Muscle of arm (tissue), 14 donors: Measurements from ENCODE around the gene ACTR10. TPM values are rescaled to one million over a fixed set of nuclear protein-coding genes. Genes with fewer than 3 reads are reported as not detected.

Experiments
- DNase-seq: peaks from one replicate; pipeline ENCODE4 v3.0.0-alpha.2; 2013
- long read RNA-seq, 11 donors: transcript quantifications; one replicate each; lab custom pipeline, GENCODE V29; 2026
- polyA plus RNA-seq, 12 donors: library from polyadenylated mRNA; unstranded; fragments of 120-200 nt; gene quantifications; one replicate each; pipeline ENCODE4 v1.2.1, GENCODE V29; 2013; ENCODE audit not compliant: insufficient read length in 12 of 12

Gene ACTR10
- polyA plus RNA-seq = 10 to 100 TPM in 11 of 12 donors, not detected in 1; 46.7 to 90.3 (median 79.6) TPM
- long read RNA-seq, donor 1, transcript ACTR10-201 (13 exons, 2,419 nt) = major isoform, 18 of 95 reads
- long read RNA-seq, donor 1, partial matches to known transcripts = 63 of 95 reads
- long read RNA-seq, donor 1, other reads (novel, unspliced or antisense) = 11 of 95 reads
- long read RNA-seq, donor 2, transcript ACTR10-201 (13 exons, 2,419 nt) = major isoform, 37 of 46 reads
- long read RNA-seq, donor 2, partial matches to known transcripts = 8 of 46 reads
- long read RNA-seq, donor 2, other reads (novel, unspliced or antisense) = 0 of 46 reads
- long read RNA-seq, donor 3, transcript ACTR10-201 (13 exons, 2,419 nt) = major isoform, 10 of 18 reads
- long read RNA-seq, donor 3, partial matches to known transcripts = 5 of 18 reads
- long read RNA-seq, donor 3, other reads (novel, unspliced or antisense) = 0 of 18 reads
- long read RNA-seq, donor 4, transcript ACTR10-201 (13 exons, 2,419 nt) = major isoform, 9 of 18 reads
- long read RNA-seq, donor 4, partial matches to known transcripts = 6 of 18 reads
- long read RNA-seq, donor 4, other reads (novel, unspliced or antisense) = 0 of 18 reads
- long read RNA-seq, donor 5, transcript ACTR10-201 (13 exons, 2,419 nt) = major isoform, 53 of 62 reads
- long read RNA-seq, donor 5, partial matches to known transcripts = 6 of 62 reads
- long read RNA-seq, donor 5, other reads (novel, unspliced or antisense) = 0 of 62 reads
- long read RNA-seq, donor 6, transcript ACTR10-201 (13 exons, 2,419 nt) = major isoform, 26 of 34 reads
- long read RNA-seq, donor 6, partial matches to known transcripts = 5 of 34 reads
- long read RNA-seq, donor 6, other reads (novel, unspliced or antisense) = 0 of 34 reads
- long read RNA-seq, donor 7, transcript ACTR10-201 (13 exons, 2,419 nt) = major isoform, 15 of 17 reads
- long read RNA-seq, donor 7, partial matches to known transcripts = 0 of 17 reads
- long read RNA-seq, donor 7, other reads (novel, unspliced or antisense) = 0 of 17 reads
- long read RNA-seq, donor 8, transcript ACTR10-201 (13 exons, 2,419 nt) = major isoform, 33 of 37 reads
- long read RNA-seq, donor 8, partial matches to known transcripts = 0 of 37 reads
- long read RNA-seq, donor 8, other reads (novel, unspliced or antisense) = 0 of 37 reads
- long read RNA-seq, donor 9, transcript ACTR10-201 (13 exons, 2,419 nt) = major isoform, 14 of 22 reads
- long read RNA-seq, donor 9, partial matches to known transcripts = 6 of 22 reads
- long read RNA-seq, donor 9, other reads (novel, unspliced or antisense) = 0 of 22 reads
- long read RNA-seq, donor 10, transcript ACTR10-201 (13 exons, 2,419 nt) = major isoform, 34 of 38 reads
- long read RNA-seq, donor 10, partial matches to known transcripts = 0 of 38 reads
- long read RNA-seq, donor 10, other reads (novel, unspliced or antisense) = 0 of 38 reads
- long read RNA-seq, donor 11, transcript ACTR10-201 (13 exons, 2,419 nt) = major isoform, 16 of 27 reads
- long read RNA-seq, donor 11, partial matches to known transcripts = 11 of 27 reads
- long read RNA-seq, donor 11, other reads (novel, unspliced or antisense) = 0 of 27 reads

DNA sequence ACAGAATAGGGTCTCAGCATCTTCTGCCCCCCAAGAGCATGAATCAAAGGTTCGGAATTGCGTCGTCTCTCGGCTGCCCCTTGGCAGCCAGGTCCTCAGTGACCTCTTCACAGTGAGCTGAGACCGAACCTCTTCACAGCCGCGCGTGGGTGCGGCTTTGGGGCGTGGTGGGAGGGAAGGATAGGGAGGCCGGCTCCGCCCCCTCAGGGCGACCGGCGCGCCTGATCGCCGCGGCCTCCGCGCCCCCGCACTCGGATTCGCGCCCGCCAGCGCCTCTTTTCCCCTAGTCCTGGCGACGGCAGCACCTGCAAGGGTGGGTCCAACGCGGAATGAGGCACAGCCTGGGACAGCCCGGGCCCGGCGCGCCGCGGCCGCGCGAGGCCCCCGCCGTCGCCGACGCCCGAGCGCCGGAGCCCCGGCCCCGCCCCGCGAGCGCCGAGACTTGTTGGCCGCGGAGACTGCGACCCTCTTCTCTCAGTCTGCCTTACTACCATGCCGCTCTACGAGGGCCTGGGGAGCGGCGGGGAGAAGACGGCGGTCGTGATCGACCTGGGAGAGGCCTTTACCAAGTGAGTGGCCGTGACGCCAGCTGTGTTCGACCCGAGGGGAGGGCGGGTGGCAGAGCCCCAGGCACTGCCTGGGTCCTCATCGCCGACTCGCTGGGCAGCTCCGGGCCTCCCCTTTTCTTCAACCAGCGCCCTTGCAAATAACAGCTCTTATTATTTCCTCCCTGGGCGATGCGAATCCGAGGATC, at the start of gene ACTR10:
ACTR10 (plus strand) TSS at position 424 of the 754 bp plus-strand sequence; CDS start at position 493, 69 bp downstream.
- DNase-seq = peak; percentile 88

DNA sequence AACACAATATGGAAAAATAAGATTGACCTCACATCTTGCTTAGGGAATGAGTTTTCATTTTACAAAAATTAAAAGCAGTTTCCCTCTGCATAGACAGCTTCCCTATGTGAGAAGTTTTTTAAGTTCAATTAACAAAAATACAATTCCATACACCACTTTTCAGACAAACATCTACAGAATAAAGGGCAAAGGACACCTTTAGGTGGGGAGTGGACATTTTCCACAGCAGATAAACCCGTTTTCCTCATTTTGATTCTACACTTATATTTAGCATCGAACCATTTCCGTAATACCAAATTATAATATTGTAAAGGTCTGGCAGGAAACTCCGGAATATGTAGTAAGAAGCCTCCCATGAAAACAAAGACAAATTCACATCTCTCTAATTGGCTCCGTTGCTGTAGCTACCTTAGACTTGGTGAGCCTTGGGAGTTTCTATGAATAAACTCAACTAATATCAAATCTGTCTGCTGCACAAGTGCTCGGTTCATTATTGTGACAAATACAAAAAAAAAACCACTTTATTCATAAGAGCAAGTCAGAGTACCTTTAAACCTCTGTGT, 49.6 kb upstream of the ACTR10 start:
- DNase-seq = no peak

DNA sequence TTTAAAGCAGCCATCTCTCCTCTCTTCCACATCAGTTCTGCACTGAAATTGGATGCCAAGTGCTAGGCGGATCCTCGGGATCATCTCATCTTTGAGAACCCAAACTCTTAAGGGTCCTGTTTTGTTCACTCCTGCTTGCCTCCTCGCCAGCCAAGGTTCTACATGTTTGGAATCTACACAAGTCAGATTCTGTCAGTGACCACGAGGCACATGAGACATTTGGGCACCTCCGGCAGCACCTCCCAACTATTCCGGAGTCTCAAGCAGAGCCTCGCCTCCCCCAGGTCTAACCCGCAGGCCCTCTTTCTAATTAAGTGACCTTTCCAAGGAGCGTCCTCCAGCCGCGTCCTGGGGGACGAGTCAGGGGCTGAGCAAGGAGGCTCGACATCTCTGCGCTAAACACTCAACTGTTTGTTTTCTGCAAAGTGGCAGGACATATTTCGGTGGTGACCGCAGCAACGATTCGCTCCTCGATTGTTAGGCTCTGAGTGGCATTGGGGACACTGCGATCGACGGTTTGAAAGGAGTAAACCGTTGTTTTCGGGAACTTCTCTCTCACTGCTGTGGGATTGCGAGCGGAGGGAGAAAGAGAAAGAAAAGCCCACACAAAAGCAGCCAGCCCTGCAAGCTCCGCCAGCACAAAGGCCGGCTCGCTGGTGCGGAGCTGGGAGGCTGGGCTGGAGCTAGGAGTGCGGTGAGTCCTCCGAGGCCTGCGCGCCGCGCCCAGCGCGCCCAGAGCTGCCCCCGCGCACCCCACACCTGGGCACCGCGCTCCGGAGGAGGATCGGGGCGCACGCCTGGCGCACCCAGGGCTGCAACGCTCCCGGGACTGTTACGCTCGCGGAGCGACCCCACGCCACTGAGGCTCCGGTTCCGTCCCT, 48.6 kb upstream of the ACTR10 start:
- peak; percentile 43 for DNase-seq

GRCh38 chr14:58152014-58152857, 47.7 kb upstream of the ACTR10 start, which contains the start of gene ARMH4:
TSS of gene ARMH4 (minus strand) at chr14:58152213. CDS start at chr14:58139358, 12,855 bp downstream.
- peak; percentile 82 for DNase-seq

GRCh38 chr14:58160561-58160960, 39.4 kb upstream of the ACTR10 start:
- no peak for DNase-seq

GRCh38 chr14:58166005-58166983, 33.7 kb upstream of the ACTR10 start:
- peak; percentile 85 for DNase-seq

- DNase-seq = no peak
Measured at GRCh38 chr14:58167057-58167456, 32.9 kb upstream of the ACTR10 start.

DNA sequence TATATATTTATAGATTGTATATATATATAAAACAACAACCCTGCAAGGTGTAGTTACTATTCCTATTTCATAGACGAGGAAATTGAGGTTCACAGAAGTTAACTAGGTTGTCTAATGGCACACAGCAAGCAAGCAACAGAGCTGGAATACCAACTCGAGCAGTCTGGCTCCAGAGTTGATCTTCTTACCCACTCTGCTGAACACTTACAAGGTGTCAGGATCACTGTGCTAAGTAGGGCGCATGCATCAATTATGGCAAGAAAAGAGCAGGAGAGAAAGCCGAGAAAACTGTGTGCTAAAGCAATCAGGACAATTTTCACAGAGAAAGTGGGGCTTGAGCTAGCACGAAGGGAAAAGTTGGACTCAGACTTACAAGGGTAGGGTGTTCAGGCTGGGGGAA, 32.1 kb upstream of the ACTR10 start:
- DNase-seq = no peak

GRCh38 chr14:58171090-58171489, 28.9 kb upstream of the ACTR10 start:
- peak; percentile 22 for DNase-seq

GRCh38 chr14:58177125-58177524, 22.8 kb upstream of the ACTR10 start:
- no peak for DNase-seq

- no peak for DNase-seq
Measured at GRCh38 chr14:58189176-58189575, 10.8 kb upstream of the ACTR10 start.

- DNase-seq = no peak
Measured at GRCh38 chr14:58191763-58192601, 8.0 kb upstream of the ACTR10 start.

- no peak for DNase-seq
Measured at GRCh38 chr14:58193542-58193941, 6.4 kb upstream of the ACTR10 start.

- DNase-seq = no peak
Measured at GRCh38 chr14:58196198-58196597, 3.8 kb upstream of the ACTR10 start.

- DNase-seq = no peak
Measured at GRCh38 chr14:58198086-58198485, 1.9 kb upstream of the ACTR10 start.

DNA sequence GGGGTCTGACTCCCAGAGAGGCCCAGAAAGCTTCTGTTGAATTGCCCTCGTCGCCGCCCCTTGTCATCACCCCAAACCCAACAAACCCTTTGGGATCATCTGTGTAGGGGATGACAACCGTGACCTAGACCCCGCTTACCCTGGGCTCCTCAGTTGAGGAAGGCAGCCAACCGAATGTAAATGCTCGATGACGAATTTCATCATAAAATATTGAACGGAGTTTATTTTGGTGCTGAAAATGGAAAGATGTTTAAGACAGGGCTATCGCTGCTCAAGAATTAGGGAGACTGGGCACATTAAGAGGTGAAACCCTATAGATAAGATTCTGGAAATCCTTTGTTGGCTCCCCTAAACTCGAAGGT, 512 bp downstream of the ACTR10 start:
- DNase-seq = no peak
